ENCODE results near the gene TMEM234. TPM values are rescaled to one million over a fixed set of nuclear protein-coding genes. Genes with fewer than 3 reads are reported as not detected.
A peak's percentile ranks its signal among the peaks of the same experiment; 100 is the strongest.

The TMEM234 gene
- total and polyA plus RNA-seq, 8 donors = 19.3 to 24.8 (median 21.6) TPM

DNA sequence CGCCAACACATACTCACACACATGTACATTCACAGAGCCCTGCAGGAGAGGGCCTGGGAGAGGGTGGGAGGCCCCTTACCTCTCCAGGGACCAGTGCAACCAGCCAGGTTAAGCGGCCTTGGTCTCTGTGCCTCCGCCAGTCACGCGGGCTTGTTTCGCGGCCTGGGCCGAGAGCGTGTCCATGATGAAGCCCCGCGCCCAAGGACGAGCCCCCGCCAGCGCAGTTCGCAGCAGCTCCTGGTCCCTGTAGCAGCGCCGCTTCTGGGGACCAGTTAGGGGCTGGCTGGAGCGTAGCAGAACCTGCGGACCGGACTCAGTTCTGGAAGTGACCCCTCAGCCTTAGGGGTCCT, 17.6 kb upstream of the TMEM234 start:
- intact Hi-C loops (cut with DNase I) = no loop called here
- Histone ChIP-seq H3K27me3 (peaks cover 0 to 22% of the 10 kb centered on the region in 2 donors), H3K4me3 (peak overlapping the region; percentile 59 to 67), H3K4me1 (peaks cover 13 to 24% of the 10 kb centered on the region in 2 donors), H3K27ac (peak overlapping the region in 1 of 2 donors; percentile 78), H3K9me3 (no peaks in the 10 kb centered on the region), H3K36me3 (peaks cover 0 to 4% of the 10 kb centered on the region in 2 donors)
- no peak for ATAC-seq
- TF ChIP-seq, protein P1, sequence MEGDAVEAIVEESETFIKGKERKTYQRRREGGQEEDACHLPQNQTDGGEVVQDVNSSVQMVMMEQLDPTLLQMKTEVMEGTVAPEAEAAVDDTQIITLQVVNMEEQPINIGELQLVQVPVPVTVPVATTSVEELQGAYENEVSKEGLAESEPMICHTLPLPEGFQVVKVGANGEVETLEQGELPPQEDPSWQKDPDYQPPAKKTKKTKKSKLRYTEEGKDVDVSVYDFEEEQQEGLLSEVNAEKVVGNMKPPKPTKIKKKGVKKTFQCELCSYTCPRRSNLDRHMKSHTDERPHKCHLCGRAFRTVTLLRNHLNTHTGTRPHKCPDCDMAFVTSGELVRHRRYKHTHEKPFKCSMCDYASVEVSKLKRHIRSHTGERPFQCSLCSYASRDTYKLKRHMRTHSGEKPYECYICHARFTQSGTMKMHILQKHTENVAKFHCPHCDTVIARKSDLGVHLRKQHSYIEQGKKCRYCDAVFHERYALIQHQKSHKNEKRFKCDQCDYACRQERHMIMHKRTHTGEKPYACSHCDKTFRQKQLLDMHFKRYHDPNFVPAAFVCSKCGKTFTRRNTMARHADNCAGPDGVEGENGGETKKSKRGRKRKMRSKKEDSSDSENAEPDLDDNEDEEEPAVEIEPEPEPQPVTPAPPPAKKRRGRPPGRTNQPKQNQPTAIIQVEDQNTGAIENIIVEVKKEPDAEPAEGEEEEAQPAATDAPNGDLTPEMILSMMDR (IDR thresholded peaks at IDR 0.05) = no peak
- DNase-seq = no peak

DNA sequence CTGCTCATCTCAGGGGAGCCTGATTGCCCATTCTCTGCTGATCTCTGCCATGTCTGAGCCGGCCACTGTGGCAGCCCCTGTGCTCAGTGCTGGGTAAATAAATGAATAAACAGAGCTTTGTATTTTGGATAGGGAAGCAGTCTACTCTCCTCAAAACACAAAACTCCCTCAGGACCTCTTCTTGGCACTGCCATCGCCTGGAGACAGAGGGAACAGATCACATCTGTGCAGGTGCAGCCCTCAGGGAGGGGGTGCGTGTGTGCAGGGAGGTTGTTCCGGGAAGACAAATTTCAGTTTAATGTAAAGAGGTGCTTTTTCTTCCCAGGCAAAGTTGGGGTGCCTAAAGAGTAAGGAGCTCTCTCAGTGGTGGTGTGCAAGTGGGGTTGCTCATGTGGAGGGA, 17.2 kb upstream of the TMEM234 start:
- H3K4me1 ChIP-seq = peaks cover 13 to 24% of the 10 kb centered on the region in 2 donors
- no peak for DNase-seq
- intact Hi-C loops (cut with DNase I) = no loop called here
- no peak overlapping the region for H3K4me3 ChIP-seq
- H3K27ac ChIP-seq = no peak overlapping the region
- TF ChIP-seq, protein P1 (IDR thresholded peaks at IDR 0.05) = no peak
- peaks cover 0 to 8% of the 10 kb centered on the region in 2 donors for H3K36me3 ChIP-seq
- ATAC-seq = no peak
- peaks cover 0 to 22% of the 10 kb centered on the region in 2 donors for H3K27me3 ChIP-seq
- H3K9me3 ChIP-seq = no peaks in the 10 kb centered on the region

- H3K4me3 ChIP-seq = no peak overlapping the region
- DNase-seq (no peak), ATAC-seq (no peak)
- peaks cover 1 to 3% of the 10 kb centered on the region in 2 donors for H3K4me1 ChIP-seq
- intact Hi-C loops (cut with DNase I) = no loop called here
- H3K27ac ChIP-seq = no peak overlapping the region
- peaks cover 0 to 3% of the 10 kb centered on the region in 2 donors for H3K27me3 ChIP-seq
- TF ChIP-seq, protein P1 (IDR thresholded peaks at IDR 0.05) = no peak
- H3K9me3 ChIP-seq = no peaks in the 10 kb centered on the region
- H3K36me3 ChIP-seq = peaks cover 0 to 54% of the 10 kb centered on the region in 2 donors
Measured at GRCh38 chr1:32234792-32235191, 12.6 kb upstream of the TMEM234 start.

- DNase-seq = peak in 1 of 4 donors; percentile 2
- no peaks in the 10 kb centered on the region for H3K4me1 ChIP-seq
- no peaks in the 10 kb centered on the region for H3K9me3 ChIP-seq
- H3K27me3 ChIP-seq = no peaks in the 10 kb centered on the region
- TF ChIP-seq, protein P1 (IDR thresholded peaks at IDR 0.05) = no peak
- H3K4me3 ChIP-seq = no peak overlapping the region
- ATAC-seq = no peak
- no peak overlapping the region for H3K27ac ChIP-seq
- intact Hi-C loops (cut with DNase I) = no loop called here
- peaks cover 0 to 74% of the 10 kb centered on the region in 2 donors for H3K36me3 ChIP-seq
Measured at GRCh38 chr1:32232558-32233304, 10.6 kb upstream of the TMEM234 start.

DNA sequence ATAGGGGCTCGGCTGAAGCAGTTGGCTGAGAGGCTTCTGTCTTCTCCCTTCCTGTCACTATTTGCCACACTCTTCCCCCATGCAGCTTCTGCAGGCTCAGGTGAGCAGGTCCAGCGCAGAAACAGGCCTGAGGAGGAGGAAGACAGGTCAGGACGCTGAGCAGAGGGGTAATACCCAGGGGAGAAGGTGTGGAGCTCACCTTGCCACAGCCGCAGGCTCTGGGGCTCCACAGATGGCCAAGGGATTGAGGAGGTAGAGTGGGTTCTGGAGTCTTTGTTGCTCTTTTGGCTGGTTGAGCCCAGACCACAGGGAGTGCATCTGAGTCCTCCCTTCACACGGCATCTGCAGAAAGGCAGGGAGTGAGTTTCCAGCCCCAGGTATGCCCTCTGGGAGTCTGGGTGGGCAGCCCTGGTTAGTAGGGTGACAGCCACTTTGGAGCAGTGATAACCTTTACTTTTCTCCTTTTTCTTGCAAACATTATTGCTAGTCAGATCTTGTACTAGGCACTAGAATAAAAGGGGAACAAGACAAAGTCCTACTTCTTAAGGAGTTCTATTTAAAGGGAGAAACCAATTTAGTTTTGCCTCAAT, 9.8 kb upstream of the TMEM234 start:
- Histone ChIP-seq H3K36me3 (peaks cover 0 to 82% of the 10 kb centered on the region in 2 donors), H3K9me3 (no peaks in the 10 kb centered on the region), H3K27ac (no peak overlapping the region), H3K4me3 (no peak overlapping the region), H3K27me3 (no peaks in the 10 kb centered on the region), H3K4me1 (no peaks in the 10 kb centered on the region)
- no peak for DNase-seq
- intact Hi-C loops (cut with DNase I) = no loop called here
- TF ChIP-seq, protein P1 (IDR thresholded peaks at IDR 0.05) = no peak
- ATAC-seq = no peak
